Nephron progenitor cell (in vitro differentiated cells): ENCODE measurements around the gene BANF1.

Experiments
- DNase-seq: peaks from one replicate; pipeline ENCODE4 v3.0.0; 2021
- H3K27ac Mint-ChIP-seq: 2 replicates; pipeline ENCODE4 v1.8.0; 2021; ENCODE audit warnings: mild to moderate bottlenecking, moderate library complexity, mixed read lengths
- H3K27me3 Mint-ChIP-seq: 2 replicates; pipeline ENCODE4 v1.8.0; 2021; ENCODE audit warnings: mild to moderate bottlenecking, low read depth, mixed read lengths; ENCODE audit not compliant: poor library complexity
- H3K36me3 Mint-ChIP-seq: 2 replicates; pipeline ENCODE4 v1.8.0; 2021; ENCODE audit warnings: low read depth, mixed read lengths
- H3K4me1 Mint-ChIP-seq: 2 replicates; pipeline ENCODE4 v1.8.0; 2021; ENCODE audit warnings: mixed read lengths
- H3K4me3 Mint-ChIP-seq: 2 replicates; pipeline ENCODE4 v1.8.0; 2021; ENCODE audit warnings: mild to moderate bottlenecking, moderate library complexity, mixed read lengths
- H3K9me3 Mint-ChIP-seq: 2 replicates; pipeline ENCODE4 v1.8.0; 2021; ENCODE audit warnings: mild to moderate bottlenecking, moderate library complexity, mixed read lengths
- TF ChIP-seq, protein P1 (sequence below): fragments of 200-600 bp; sonication (generic); IDR thresholded peaks from 2 replicates; pipeline ENCODE4 v1.5.0; 2021; ENCODE audit warnings: antibody characterized with exemption

Gene BANF1

DNA sequence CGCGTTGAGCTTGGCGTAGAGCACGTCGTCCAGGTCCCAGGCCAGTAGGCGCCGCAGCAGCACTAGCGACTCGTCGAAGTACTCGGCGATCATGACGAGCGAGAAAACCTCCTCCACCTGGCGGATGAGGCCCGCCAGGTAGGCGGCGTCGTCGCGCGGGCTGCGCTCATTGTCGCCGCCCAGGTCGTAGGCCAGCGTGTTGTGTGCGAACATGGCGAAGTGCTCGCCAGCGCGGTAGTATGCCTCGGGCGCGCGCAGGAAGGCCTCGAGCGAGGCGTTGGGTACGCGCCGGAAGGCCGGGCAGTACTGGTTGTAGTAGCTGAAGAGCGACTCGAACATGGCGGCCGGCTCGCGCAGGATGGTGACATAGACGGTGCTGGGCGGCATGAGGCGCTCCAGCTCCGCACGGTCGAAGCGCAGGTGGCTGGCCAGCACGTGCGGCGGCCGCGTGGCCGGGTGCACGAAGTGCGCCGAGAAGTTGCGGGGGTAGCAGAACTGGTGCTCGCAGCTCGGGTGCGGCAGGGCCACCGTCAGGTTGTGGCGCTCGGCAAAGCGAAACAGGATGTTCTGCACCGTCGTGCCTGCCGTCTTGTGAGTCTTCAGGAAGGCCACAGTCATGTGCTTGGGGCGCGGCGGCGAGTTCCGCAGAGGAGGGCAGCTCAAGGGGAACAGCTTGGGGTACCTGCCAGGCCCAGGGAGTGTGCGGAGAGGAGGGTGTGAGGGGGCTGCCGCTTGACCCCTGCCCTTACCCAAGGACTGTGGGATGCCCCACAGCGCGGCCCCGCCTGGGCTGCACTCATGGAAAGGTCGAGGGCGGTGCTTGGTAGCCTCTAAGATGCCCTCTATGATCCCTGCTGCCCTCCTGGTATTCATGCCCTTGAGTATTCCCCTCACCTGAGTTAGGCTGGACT, 40.9 kb downstream of the BANF1 start:
- Mint-ChIP-seq H3K27me3 (peaks cover 7% of the 10 kb centered on the region), H3K4me1 (peaks cover 38% of the 10 kb centered on the region), H3K27ac (no peak overlapping the region), H3K9me3 (peaks cover 6% of the 10 kb centered on the region), H3K36me3 (peaks cover 31% of the 10 kb centered on the region), H3K4me3 (no peak overlapping the region)
- no peak for DNase-seq
- TF ChIP-seq, protein P1, sequence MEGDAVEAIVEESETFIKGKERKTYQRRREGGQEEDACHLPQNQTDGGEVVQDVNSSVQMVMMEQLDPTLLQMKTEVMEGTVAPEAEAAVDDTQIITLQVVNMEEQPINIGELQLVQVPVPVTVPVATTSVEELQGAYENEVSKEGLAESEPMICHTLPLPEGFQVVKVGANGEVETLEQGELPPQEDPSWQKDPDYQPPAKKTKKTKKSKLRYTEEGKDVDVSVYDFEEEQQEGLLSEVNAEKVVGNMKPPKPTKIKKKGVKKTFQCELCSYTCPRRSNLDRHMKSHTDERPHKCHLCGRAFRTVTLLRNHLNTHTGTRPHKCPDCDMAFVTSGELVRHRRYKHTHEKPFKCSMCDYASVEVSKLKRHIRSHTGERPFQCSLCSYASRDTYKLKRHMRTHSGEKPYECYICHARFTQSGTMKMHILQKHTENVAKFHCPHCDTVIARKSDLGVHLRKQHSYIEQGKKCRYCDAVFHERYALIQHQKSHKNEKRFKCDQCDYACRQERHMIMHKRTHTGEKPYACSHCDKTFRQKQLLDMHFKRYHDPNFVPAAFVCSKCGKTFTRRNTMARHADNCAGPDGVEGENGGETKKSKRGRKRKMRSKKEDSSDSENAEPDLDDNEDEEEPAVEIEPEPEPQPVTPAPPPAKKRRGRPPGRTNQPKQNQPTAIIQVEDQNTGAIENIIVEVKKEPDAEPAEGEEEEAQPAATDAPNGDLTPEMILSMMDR = no peak

DNA sequence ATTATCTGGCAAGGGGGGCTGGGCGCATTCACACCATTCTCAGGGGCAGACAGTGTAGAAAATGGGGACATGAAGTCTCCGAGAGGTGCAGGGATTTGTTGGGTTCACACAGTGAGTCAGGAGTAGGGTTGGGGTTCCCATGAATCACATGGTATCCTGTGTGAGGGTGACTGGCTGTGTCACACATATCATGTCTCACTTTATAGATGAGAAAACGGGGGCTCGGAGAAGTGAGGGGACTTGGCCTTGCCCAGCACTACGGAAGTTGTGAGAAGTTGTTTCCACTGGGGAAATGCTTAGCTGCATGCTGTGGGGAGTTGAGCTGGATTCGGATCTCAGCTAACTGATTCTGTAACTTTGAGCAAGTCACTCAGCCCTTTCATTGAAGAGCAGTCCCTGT, 42.5 kb downstream of the BANF1 start:
- H3K9me3 Mint-ChIP-seq = no peaks in the 10 kb centered on the region
- H3K27ac Mint-ChIP-seq = no peak overlapping the region
- peaks cover 8% of the 10 kb centered on the region for H3K27me3 Mint-ChIP-seq
- DNase-seq = no peak
- H3K4me1 Mint-ChIP-seq = peaks cover 43% of the 10 kb centered on the region
- peaks cover 31% of the 10 kb centered on the region for H3K36me3 Mint-ChIP-seq
- TF ChIP-seq, protein P1 = no peak
- H3K4me3 Mint-ChIP-seq = no peak overlapping the region

DNA sequence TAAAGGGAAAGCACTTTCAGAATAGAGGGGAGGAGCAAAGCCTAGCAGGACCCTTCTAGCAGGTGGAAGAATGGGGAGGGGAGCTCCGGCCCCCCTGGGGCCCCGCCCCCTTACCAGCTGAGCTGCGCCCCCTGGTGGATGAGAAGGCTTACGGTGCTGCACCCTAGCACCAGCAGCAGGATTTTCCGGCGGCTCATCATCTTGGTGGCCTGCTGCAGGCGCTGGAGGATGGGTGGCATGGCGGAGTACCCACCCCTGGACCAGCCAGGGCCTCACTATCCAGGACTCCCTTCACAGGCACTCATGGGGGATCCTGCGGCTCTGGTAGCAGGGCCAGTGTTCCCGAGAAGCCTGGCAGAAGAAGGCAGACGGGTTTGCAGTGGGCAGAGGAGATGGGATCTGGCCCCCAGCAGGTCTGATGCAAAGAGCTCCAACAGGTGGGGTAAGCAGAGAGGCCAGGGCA, 42.9 kb downstream of the BANF1 start:
- TF ChIP-seq, protein P1 = peak; percentile 91
- H3K9me3 Mint-ChIP-seq = no peaks in the 10 kb centered on the region
- peaks cover 43% of the 10 kb centered on the region for H3K4me1 Mint-ChIP-seq
- peaks cover 8% of the 10 kb centered on the region for H3K27me3 Mint-ChIP-seq
- no peak overlapping the region for H3K27ac Mint-ChIP-seq
- peak; percentile 90 for DNase-seq
- H3K4me3 Mint-ChIP-seq = no peak overlapping the region
- H3K36me3 Mint-ChIP-seq = peaks cover 31% of the 10 kb centered on the region

DNA sequence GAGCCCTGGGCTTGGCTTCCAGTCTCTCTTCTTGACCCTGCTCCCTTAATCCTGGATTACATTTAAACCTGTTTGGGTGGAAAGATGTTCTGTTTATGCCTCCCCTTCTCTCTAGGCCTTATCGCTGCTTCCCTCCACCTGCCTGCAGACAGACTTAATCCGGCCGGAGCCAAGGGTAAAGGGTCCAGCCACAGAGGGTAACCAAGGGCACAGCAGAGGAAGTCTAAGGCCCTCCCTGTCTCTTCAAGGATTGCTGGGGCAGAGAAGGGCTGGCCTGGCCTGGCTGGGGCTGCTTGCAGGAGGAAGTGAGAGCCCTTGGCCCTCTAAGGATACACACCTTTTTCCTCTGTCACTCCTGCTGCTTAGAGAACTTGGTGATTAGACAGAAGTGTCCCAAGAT, 44.6 kb downstream of the BANF1 start:
- peaks cover 8% of the 10 kb centered on the region for H3K27me3 Mint-ChIP-seq

DNA sequence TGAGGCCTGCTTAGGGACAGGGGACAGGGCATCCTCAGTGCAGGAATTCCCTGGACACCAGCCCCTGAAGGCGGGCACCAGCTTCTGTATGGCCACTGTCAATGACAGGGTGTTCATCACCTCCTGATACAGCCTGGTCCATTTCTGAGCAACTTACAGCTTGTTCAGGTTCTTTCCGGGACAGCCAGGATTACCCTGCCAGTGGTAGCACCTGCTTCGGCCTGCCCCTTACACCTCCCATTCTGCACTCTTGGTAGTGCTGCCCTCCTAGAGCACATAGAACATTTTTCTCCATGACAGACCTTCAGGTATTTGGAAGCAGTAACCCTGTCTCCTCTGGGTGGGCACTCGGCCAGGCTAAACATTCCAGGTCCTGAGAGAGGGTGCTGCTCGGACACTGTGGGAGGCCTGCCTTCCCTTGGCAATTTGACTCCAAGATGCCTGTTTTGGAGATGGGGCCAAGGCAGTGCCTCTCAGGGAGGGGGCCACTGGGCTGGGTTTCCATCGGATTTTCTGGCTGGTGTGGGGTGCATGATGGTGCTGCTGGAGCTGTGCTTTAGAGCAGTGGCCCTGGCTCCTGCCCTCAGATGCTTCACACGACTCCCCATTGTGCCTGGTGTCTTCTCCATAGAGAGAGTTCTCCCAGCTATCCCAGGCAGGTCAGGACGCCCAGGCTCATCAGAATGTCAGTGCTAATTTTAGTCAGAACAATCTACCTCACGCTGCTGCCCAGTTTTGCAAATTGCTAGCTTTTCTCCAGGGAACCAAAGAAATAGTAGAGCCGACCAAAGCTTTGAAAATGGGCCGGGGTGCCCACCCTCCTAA, 45.5 kb downstream of the BANF1 start:
- Mint-ChIP-seq H3K4me3 (peak overlapping the region; percentile 83), H3K9me3 (no peaks in the 10 kb centered on the region), H3K27ac (no peak overlapping the region), H3K36me3 (peaks cover 22% of the 10 kb centered on the region), H3K4me1 (peaks cover 64% of the 10 kb centered on the region), H3K27me3 (peaks cover 8% of the 10 kb centered on the region)
- TF ChIP-seq, protein P1 = no peak
- DNase-seq = no peak

More for the DNA sequence above, 44.6 kb downstream of the BANF1 start:
- no peaks in the 10 kb centered on the region for H3K9me3 Mint-ChIP-seq
- TF ChIP-seq, protein P1 = no peak
- DNase-seq = no peak
- no peak overlapping the region for H3K27ac Mint-ChIP-seq
- H3K4me1 Mint-ChIP-seq = peaks cover 57% of the 10 kb centered on the region
- H3K4me3 Mint-ChIP-seq = peak overlapping the region; percentile 15
- H3K36me3 Mint-ChIP-seq = peaks cover 20% of the 10 kb centered on the region
